Pancreas (tissue), 10 donors: ENCODE measurements around the gene PROP1. TPM values are rescaled to one million over a fixed set of nuclear protein-coding genes. Genes with fewer than 3 reads are reported as not detected.
A peak's percentile ranks its signal among the peaks of the same experiment; 100 is the strongest.

Experiments
- ATAC-seq, 4 donors: fragments of 200-7000 bp; cut with Tn5 transposase; one replicate each; pipeline versions ENCODE4 v1.8.0 to v1.9.1; 2020; ENCODE audit warnings: mild to moderate bottlenecking in 4 of 4, moderate library complexity in 4 of 4
- DNase-seq, 6 donors: peaks; one replicate each; pipeline ENCODE4 v3.0.0-alpha.2; 2020
- FAIRE-seq: peaks from 2 replicates; lab custom pipeline; 2012; peaks lifted over from hg19 to GRCh38; lab: Jason Lieb, UNC
- H3K27ac ChIP-seq, 4 donors: fragments of 200-600 bp; sonication (generic); 1 replicate in 3 of 4; 2 replicates in 1 of 4; pipeline versions ENCODE4 v1.5.0 to v1.8.0; 2020
- H3K27me3 ChIP-seq, 4 donors: fragments of 200-600 bp; one replicate each; pipeline ENCODE4 v1.8.0; 2021
- H3K36me3 ChIP-seq, 3 donors: fragments of 200-600 bp; sonication (generic) in 1 of 3; one replicate each; pipeline versions ENCODE4 v1.5.0 to v1.8.0; 2020 to 2021
- H3K4me1 ChIP-seq, 3 donors: fragments of 200-600 bp; one replicate each; pipeline ENCODE4 v1.8.0; 2021
- H3K4me3 ChIP-seq, 4 donors: fragments of 200-600 bp; sonication (generic) in 2 of 4; one replicate each; pipeline versions ENCODE4 v1.5.0 to v1.8.0; 2020 to 2021
- H3K9me3 ChIP-seq, 4 donors: fragments of 200-600 bp; one replicate each; pipeline ENCODE4 v1.8.0; 2021
- CTCF ChIP-seq, 4 donors: fragments of 200-600 bp; sonication (generic) in 3 of 4; IDR thresholded peaks; one replicate each; pipeline versions ENCODE4 v1.5.0 to v1.8.0; 2021; ENCODE audit warnings: antibody characterized with exemption in 4 of 4
- WGBS, 2 donors: extraction: QIAGEN DNeasy Blood & Tissue Kit; methylation state at CpG; one replicate each; pipeline ENCODE4 v1.1.7; 2013; 5-methylcytosine and 5-hydroxymethylcytosine counted together
- intact Hi-C, 3 donors: fragments of 100-400 bp; cut with DNase I; formaldehyde crosslinking; loops; one replicate each; pipeline versions ENCODE4 v1.11.1 to v1.14.2; 2022
- polyA plus RNA-seq, 2 donors: library from polyadenylated mRNA; stranded (reverse); fragments of 200-250 nt; gene quantifications; one replicate each; pipeline ENCODE4 v1.2.3, GENCODE V29; 2013
- total RNA-seq, 6 donors: library from RNA; stranded (reverse); fragmentation: NEBNext Ultra II Directional in 4 of 6; extraction: Animal tissue kit (Norgen Biotek cat#: 25700) in 4 of 6; gene quantifications; one replicate each; pipeline versions ENCODE4 v1.2.1 to v1.2.4, GENCODE V29; 2021 to 2023
- donor health status: healthy with polysubstance abuse.
- donor health status: DM: no; HTN: no; CAD: no; lungs with moderate emphysema.
- donor health status: DM: no; HTN: no; CAD: no.
- donor health status: control.
- donor health status: control.
- donor health status: Bipolar disorder and iron deficiency.
- donor health status: DM: yes; HTN: yes; CAD: no.
- donor health status: DM: no; HTN: no; CAD: no.
- donor health status: DM: no; HTN: no; CAD: no.
- donor health status: DM: yes; HTN: yes; CAD: no.

PROP1 gene
- total and polyA plus RNA-seq, 8 donors, result not detected

GRCh38 chr5:177992466-177992865 is 3.6 kb downstream of the PROP1 start:
- Histone ChIP-seq H3K4me3 (no peak overlapping the region), H3K36me3 (no peaks in the 10 kb centered on the region), H3K27ac (no peak overlapping the region), H3K9me3 (no peaks in the 10 kb centered on the region), H3K27me3 (no peaks in the 10 kb centered on the region), H3K4me1 (no peaks in the 10 kb centered on the region)
- no peak for TF ChIP-seq CTCF (IDR thresholded peaks at IDR 0.05)
- 82 to 92% methylated on average over 6 of the region's 6 CpGs for WGBS, 2 donors
- ATAC-seq (no peak), DNase-seq (no peak), FAIRE-seq (no peak)
- intact Hi-C loops, result no loop called here

GRCh38 chr5:177988989-177989625 is 6.9 kb downstream of the PROP1 start:
- H3K4me1 ChIP-seq, result no peaks in the 10 kb centered on the region
- no peaks in the 10 kb centered on the region for H3K27me3 ChIP-seq
- no peaks in the 10 kb centered on the region for H3K9me3 ChIP-seq
- ATAC-seq (no peak), FAIRE-seq (no peak), DNase-seq (no peak)
- no peaks in the 10 kb centered on the region for H3K36me3 ChIP-seq
- intact Hi-C loops, result no loop called here
- H3K27ac ChIP-seq, result no peak overlapping the region
- WGBS, 2 donors, result 85 to 91% methylated on average over 11 of the region's 11 CpGs
- no peak overlapping the region for H3K4me3 ChIP-seq
- no peak for TF ChIP-seq CTCF (IDR thresholded peaks at IDR 0.05)

GRCh38 chr5:177987326-177987725 is 8.7 kb downstream of the PROP1 start:
- no peaks in the 10 kb centered on the region for H3K27me3 ChIP-seq
- H3K27ac ChIP-seq, result no peak overlapping the region
- TF ChIP-seq CTCF (IDR thresholded peaks at IDR 0.05), result no peak
- DNase-seq, result no peak
- intact Hi-C loops, result no loop called here
- FAIRE-seq, result no peak
- no peak for ATAC-seq
- no peaks in the 10 kb centered on the region for H3K9me3 ChIP-seq
- H3K4me3 ChIP-seq, result no peak overlapping the region
- no peaks in the 10 kb centered on the region for H3K4me1 ChIP-seq
- WGBS, 2 donors, result 82 to 83% methylated on average over 9 of the region's 9 CpGs
- H3K36me3 ChIP-seq, result no peaks in the 10 kb centered on the region

GRCh38 chr5:177985430-177986040 is 10.5 kb downstream of the PROP1 start:
- Histone ChIP-seq H3K4me3 (peak overlapping the region in 1 of 4 donors; percentile 14), H3K27ac (no peak overlapping the region), H3K36me3 (no peaks in the 10 kb centered on the region), H3K9me3 (no peaks in the 10 kb centered on the region), H3K27me3 (no peaks in the 10 kb centered on the region), H3K4me1 (no peaks in the 10 kb centered on the region)
- no peak for DNase-seq
- 34 to 36% methylated on average over 45 to 50 of the region's 50 CpGs for WGBS, 2 donors
- peak in 2 of 4 donors; percentile 9 for ATAC-seq
- no peak for TF ChIP-seq CTCF (IDR thresholded peaks at IDR 0.05)
- intact Hi-C loops, result no loop called here
- no peak for FAIRE-seq
